ENCODE measurements around the gene LRMDA. TPM values are rescaled to one million over a fixed set of nuclear protein-coding genes. Genes with fewer than 3 reads are reported as not detected.

LRMDA gene
- total RNA-seq, 6 experiments from 2014 or later: 0.32 TPM; not detected in 5

DNA sequence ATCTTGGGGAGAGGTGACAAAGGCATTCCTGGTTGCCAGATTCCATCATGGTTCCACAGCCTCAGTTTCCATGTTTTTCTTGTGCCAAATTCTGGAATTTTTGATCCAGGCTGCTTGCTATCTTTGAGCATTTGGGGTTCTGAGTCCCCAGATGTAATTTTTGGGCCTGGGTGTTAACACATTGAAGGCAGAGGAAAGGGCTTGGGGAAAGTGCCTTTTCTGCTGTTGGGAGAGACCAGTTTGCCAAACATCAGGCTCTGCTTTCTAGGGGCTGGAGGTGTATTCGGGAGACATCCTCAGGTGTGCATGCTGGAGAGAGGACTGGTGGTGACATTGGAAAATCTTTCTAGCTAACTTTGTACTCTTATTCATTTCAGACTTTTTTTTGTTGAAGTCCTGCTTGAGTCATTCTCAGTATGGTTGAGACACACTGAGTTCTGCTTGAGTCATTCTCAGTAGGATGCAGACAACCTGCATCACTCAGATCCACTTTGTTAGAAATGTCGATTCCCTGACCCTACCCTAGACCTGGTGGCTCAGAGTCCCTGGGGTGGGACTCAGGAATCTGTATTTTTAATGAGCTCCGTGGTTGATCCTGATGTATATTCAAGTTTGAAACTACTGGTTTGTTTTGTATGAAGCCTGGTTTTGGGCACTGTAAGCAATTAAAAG is 101.0 kb downstream of the LRMDA start:
- Mint-ChIP-seq H3K27ac (no peak overlapping the region), H3K9me3 (peaks cover 3% of the 10 kb centered on the region; the same call in 1 of the 2 replicates), H3K27me3 (ENCODE audit: insufficient read depth) (peaks cover 3% of the 10 kb centered on the region), H3K4me1 (ENCODE audit: low read depth) (no peaks in the 10 kb centered on the region), H3K4me3 (no peak overlapping the region), H3K36me3 (ENCODE audit: low read depth) (no peaks in the 10 kb centered on the region)
- DNase-seq: no peak
- TF ChIP-seq, protein P1, sequence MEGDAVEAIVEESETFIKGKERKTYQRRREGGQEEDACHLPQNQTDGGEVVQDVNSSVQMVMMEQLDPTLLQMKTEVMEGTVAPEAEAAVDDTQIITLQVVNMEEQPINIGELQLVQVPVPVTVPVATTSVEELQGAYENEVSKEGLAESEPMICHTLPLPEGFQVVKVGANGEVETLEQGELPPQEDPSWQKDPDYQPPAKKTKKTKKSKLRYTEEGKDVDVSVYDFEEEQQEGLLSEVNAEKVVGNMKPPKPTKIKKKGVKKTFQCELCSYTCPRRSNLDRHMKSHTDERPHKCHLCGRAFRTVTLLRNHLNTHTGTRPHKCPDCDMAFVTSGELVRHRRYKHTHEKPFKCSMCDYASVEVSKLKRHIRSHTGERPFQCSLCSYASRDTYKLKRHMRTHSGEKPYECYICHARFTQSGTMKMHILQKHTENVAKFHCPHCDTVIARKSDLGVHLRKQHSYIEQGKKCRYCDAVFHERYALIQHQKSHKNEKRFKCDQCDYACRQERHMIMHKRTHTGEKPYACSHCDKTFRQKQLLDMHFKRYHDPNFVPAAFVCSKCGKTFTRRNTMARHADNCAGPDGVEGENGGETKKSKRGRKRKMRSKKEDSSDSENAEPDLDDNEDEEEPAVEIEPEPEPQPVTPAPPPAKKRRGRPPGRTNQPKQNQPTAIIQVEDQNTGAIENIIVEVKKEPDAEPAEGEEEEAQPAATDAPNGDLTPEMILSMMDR (IDR thresholded peaks at IDR 0.05): no peak

DNA sequence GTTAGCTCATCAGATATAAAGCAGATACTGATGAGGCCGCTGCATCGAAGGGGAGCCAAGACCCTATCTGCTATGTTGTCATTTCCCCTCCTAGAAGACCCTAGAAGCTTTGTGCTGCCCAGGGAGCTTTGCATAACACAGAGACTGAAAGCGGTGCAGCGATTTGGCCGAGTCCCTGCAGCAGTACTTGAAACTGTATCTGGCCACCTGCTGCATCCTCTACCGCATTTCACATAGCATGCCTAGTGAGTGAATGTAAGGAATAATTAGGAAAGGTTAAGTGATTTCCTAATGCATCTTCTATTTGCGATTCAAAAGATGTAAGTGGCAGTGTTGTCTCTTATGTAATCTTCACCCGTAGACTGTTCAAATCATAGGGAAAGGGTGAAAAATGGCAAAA is 106.7 kb downstream of the LRMDA start:
- no peaks in the 10 kb centered on the region for H3K4me1 Mint-ChIP-seq (ENCODE audit: low read depth)

DNA sequence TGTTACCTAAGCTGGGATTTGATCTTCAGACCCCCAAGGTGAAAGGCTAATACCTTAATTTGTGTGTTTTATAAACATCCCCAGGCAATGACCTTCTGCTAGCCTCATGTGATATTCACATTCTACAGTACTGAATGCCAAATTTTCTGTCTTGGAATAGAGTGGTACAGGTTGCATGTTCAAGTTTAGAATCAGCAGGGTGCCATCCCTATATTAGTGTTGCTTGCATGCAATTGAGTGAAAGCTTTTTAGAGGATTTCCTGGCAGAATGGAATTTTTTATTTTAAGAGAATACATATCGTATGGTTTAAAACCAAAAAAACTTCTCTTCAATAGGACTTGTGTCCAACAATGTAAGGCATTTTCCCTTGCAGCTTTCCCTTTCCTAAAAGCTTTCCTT is 107.3 kb downstream of the LRMDA start:
- DNase-seq: no peak
- H3K27ac Mint-ChIP-seq: no peak overlapping the region
- TF ChIP-seq, protein P1 (IDR thresholded peaks at IDR 0.05): no peak
- no peaks in the 10 kb centered on the region for H3K9me3 Mint-ChIP-seq
- H3K27me3 Mint-ChIP-seq (ENCODE audit: insufficient read depth): peaks cover 14% of the 10 kb centered on the region
- H3K36me3 Mint-ChIP-seq (ENCODE audit: low read depth): no peaks in the 10 kb centered on the region
- H3K4me1 Mint-ChIP-seq (ENCODE audit: low read depth): no peaks in the 10 kb centered on the region
- no peak overlapping the region for H3K4me3 Mint-ChIP-seq

More for the DNA sequence above, 106.7 kb downstream of the LRMDA start:
- TF ChIP-seq, protein P1 (IDR thresholded peaks at IDR 0.05): no peak
- no peaks in the 10 kb centered on the region for H3K9me3 Mint-ChIP-seq
- no peaks in the 10 kb centered on the region for H3K36me3 Mint-ChIP-seq (ENCODE audit: low read depth)
- H3K4me3 Mint-ChIP-seq: no peak overlapping the region
- H3K27me3 Mint-ChIP-seq (ENCODE audit: insufficient read depth): peaks cover 12% of the 10 kb centered on the region
- DNase-seq: no peak
- H3K27ac Mint-ChIP-seq: no peak overlapping the region

DNA sequence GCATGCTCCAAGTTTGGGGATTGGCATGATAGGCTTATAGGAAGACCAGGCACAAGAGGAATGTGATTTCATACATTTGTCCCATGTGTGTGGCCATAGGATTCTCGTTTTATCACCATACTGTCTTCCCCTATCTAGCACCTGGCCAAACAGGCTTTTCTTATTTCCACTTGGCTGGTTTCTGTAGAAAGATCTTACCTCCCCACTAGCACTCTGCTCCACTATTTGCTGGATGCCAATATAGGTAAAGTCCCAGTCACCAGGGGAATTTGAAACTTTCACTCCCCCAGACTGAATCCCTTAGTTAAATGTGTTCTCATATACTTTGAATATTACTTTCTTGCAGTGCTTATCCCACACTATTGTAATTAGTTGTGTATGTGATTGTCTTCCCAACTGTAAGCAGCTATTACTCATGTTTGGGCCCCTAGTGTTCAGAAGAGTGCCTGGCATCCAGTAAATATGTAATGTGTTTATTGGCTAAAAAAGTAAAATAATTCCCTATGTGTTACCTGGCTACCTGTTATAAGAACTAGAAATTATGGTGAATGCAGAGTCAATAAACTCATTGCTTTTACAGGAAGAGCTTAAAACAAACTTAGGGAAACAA is 109.0 kb downstream of the LRMDA start:
- TF ChIP-seq, protein P1 (IDR thresholded peaks at IDR 0.05): no peak; the same call in 1 of the 2 replicates
- no peaks in the 10 kb centered on the region for H3K9me3 Mint-ChIP-seq
- no peaks in the 10 kb centered on the region for H3K4me1 Mint-ChIP-seq (ENCODE audit: low read depth)
- no peak for DNase-seq
- H3K27ac Mint-ChIP-seq: no peak overlapping the region
- no peaks in the 10 kb centered on the region for H3K36me3 Mint-ChIP-seq (ENCODE audit: low read depth)
- H3K4me3 Mint-ChIP-seq: no peak overlapping the region
- peaks cover 14% of the 10 kb centered on the region for H3K27me3 Mint-ChIP-seq (ENCODE audit: insufficient read depth)

DNA sequence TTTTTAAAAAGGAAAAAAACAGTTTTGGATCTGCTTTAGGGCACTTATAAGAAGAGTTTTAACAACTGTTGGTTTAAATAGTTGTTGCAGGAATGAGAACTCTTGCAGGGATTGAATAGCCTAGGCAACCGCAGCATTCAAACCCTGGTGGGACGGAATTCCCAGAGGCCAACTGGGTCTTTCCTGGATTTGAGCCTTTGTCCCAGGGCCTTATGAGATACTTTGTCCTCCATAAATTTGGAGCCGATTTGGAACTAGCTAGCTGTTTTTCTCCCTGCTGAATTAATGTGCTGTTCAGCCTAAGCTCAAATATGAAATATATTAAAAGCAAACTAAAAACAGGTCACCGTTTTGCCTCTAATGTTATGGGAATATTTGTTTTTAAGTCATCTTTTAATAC is 109.6 kb downstream of the LRMDA start:
- no peaks in the 10 kb centered on the region for H3K4me1 Mint-ChIP-seq (ENCODE audit: low read depth)
- DNase-seq: no peak
- no peak overlapping the region for H3K27ac Mint-ChIP-seq
- TF ChIP-seq, protein P1 (IDR thresholded peaks at IDR 0.05): no peak
- H3K4me3 Mint-ChIP-seq: no peak overlapping the region
- no peaks in the 10 kb centered on the region for H3K36me3 Mint-ChIP-seq (ENCODE audit: low read depth)
- H3K27me3 Mint-ChIP-seq (ENCODE audit: insufficient read depth): peaks cover 14% of the 10 kb centered on the region
- H3K9me3 Mint-ChIP-seq: no peaks in the 10 kb centered on the region
